Osteoblast (primary cell): ENCODE data around the gene AQP12A. TPM values are rescaled to one million over a fixed set of nuclear protein-coding genes. Genes with fewer than 3 reads are reported as not detected.
A peak's percentile ranks its signal among the peaks of the same experiment; 100 is the strongest.
"Not testable (repeated sequence)": the region's sequence is repeated elsewhere in the genome, so short reads cannot be mapped to it uniquely, and the experiment has no call there.

Experiments used
- DNase-seq: peaks from one replicate; pipeline ENCODE4 v3.0.0; 2011; ENCODE audit warnings: low spot score, mixed read lengths; ENCODE audit not compliant: insufficient read length; ENCODE audit errors: missing footprints
- H2AFZ ChIP-seq: 2 replicates; pipeline ENCODE4 v1.6.0; 2011; ENCODE audit warnings: mild to moderate bottlenecking, low read length
- H3K27ac ChIP-seq: 2 replicates; pipeline ENCODE4 v1.5.1; 2011; ENCODE audit warnings: mild to moderate bottlenecking, low read depth, low read length, moderate library complexity
- H3K27me3 ChIP-seq: 2 replicates; pipeline ENCODE4 v1.6.0; 2012; ENCODE audit warnings: mild to moderate bottlenecking, control low read depth, inconsistent platforms, low read length, moderate library complexity; ENCODE audit not compliant: insufficient read depth
- H3K36me3 ChIP-seq: 2 replicates; pipeline ENCODE4 v1.5.1; 2011; ENCODE audit warnings: mild to moderate bottlenecking, low read length, control low read depth, moderate library complexity; ENCODE audit not compliant: insufficient read depth
- H3K4me1 ChIP-seq: 2 replicates; pipeline ENCODE4 v1.5.1; 2011; ENCODE audit warnings: mild to moderate bottlenecking, low read length, control low read depth, moderate library complexity; ENCODE audit not compliant: insufficient read depth
- H3K4me2 ChIP-seq: 2 replicates; pipeline ENCODE4 v1.6.0; 2011; ENCODE audit warnings: mild to moderate bottlenecking, low read length; ENCODE audit not compliant: insufficient read depth
- H3K4me3 ChIP-seq: fragments of 200-600 bp; sonication (generic); 3 replicates; pipeline ENCODE4 v1.5.1; 2012; ENCODE audit warnings: mild to moderate bottlenecking, low read length, inconsistent platforms; ENCODE audit not compliant: insufficient read depth
- H3K79me2 ChIP-seq: 2 replicates; pipeline ENCODE4 v1.6.0; 2012; ENCODE audit warnings: mild to moderate bottlenecking, low read length, control low read depth, inconsistent platforms; ENCODE audit not compliant: insufficient read depth
- H3K9me3 ChIP-seq: 2 replicates; pipeline ENCODE4 v1.5.1; 2011; ENCODE audit warnings: low read depth, low read length, control low read depth
- H4K20me1 ChIP-seq: 2 replicates; pipeline ENCODE4 v1.6.0; 2012; ENCODE audit warnings: mild to moderate bottlenecking, low read length, control low read depth; ENCODE audit not compliant: insufficient read depth
- CTCF ChIP-seq: IDR thresholded peaks from 2 replicates; pipeline ENCODE4 v1.5.1; 2011; ENCODE audit warnings: mild to moderate bottlenecking, low read depth, low read length, moderate library complexity; ENCODE audit errors: extremely low read depth
- total RNA-seq: library from RNA; depleted of rRNA; stranded (reverse); fragments of >200 nt; gene quantifications from 2 replicates; pipeline ENCODE4 v1.2.3, GENCODE V29; 2012

The AQP12A gene
- total RNA-seq, 1 donor = not detected

GRCh38 chr2:240687045-240687740, 4.5 kb upstream of the AQP12A start:
- no peak for TF ChIP-seq CTCF
- H3K79me2 ChIP-seq = no peaks in the 10 kb centered on the region
- no peak overlapping the region for H3K4me3 ChIP-seq
- no peaks in the 10 kb centered on the region for H3K36me3 ChIP-seq
- H3K4me1 ChIP-seq = no peaks in the 10 kb centered on the region
- peak; percentile 84 for DNase-seq
- no peaks in the 10 kb centered on the region for H3K9me3 ChIP-seq
- H3K4me2 ChIP-seq = no peak overlapping the region
- peaks cover 16% of the 10 kb centered on the region for H3K27me3 ChIP-seq
- no peaks in the 10 kb centered on the region for H4K20me1 ChIP-seq
- H3K27ac ChIP-seq = no peak overlapping the region
- no peak overlapping the region for H2AFZ ChIP-seq

- no peak overlapping the region for H3K4me2 ChIP-seq
- H2AFZ ChIP-seq = no peak overlapping the region
- no peaks in the 10 kb centered on the region for H4K20me1 ChIP-seq
- peak; percentile 46 for DNase-seq
- H3K27ac ChIP-seq = no peak overlapping the region
- no peak for TF ChIP-seq CTCF
- peaks cover 16% of the 10 kb centered on the region for H3K27me3 ChIP-seq
- no peaks in the 10 kb centered on the region for H3K36me3 ChIP-seq
- H3K4me1 ChIP-seq = no peaks in the 10 kb centered on the region
- H3K79me2 ChIP-seq = no peaks in the 10 kb centered on the region
- no peak overlapping the region for H3K4me3 ChIP-seq
- no peaks in the 10 kb centered on the region for H3K9me3 ChIP-seq
These were observed 3.7 kb upstream of the AQP12A start for GRCh38 chr2:240687741-240688552.

- Histone ChIP-seq H4K20me1 (no peaks in the 10 kb centered on the region), H3K4me1 (no peaks in the 10 kb centered on the region), H3K4me2 (no peak overlapping the region), H3K4me3 (no peak overlapping the region), H3K27me3 (peaks cover 16% of the 10 kb centered on the region), H2AFZ (no peak overlapping the region), H3K9me3 (no peaks in the 10 kb centered on the region), H3K79me2 (no peaks in the 10 kb centered on the region), H3K27ac (no peak overlapping the region), H3K36me3 (no peaks in the 10 kb centered on the region)
- TF ChIP-seq CTCF = no peak
- peak; percentile 83 for DNase-seq
These were observed 3.1 kb upstream of the AQP12A start for GRCh38 chr2:240688553-240688919.

GRCh38 chr2:240689975-240690374, 1.7 kb upstream of the AQP12A start:
- Histone ChIP-seq H3K4me1 (no peaks in the 10 kb centered on the region), H3K79me2 (no peaks in the 10 kb centered on the region), H4K20me1 (no peaks in the 10 kb centered on the region), H3K4me2 (no peak overlapping the region), H3K27ac (no peak overlapping the region), H3K36me3 (no peaks in the 10 kb centered on the region), H2AFZ (no peak overlapping the region), H3K9me3 (no peaks in the 10 kb centered on the region), H3K4me3 (no peak overlapping the region), H3K27me3 (peaks cover 13% of the 10 kb centered on the region)
- TF ChIP-seq CTCF = no peak
- DNase-seq = peak; percentile 56

GRCh38 chr2:240690421-240691074, 1.1 kb upstream of the AQP12A start:
- H3K4me1 ChIP-seq, H3K4me2 ChIP-seq, H3K4me3 ChIP-seq, H3K27ac ChIP-seq, H3K79me2 ChIP-seq, H2AFZ ChIP-seq, H3K36me3 ChIP-seq, H3K9me3 ChIP-seq, H4K20me1 ChIP-seq: not testable (repeated sequence)
- peaks cover 13% of the 10 kb centered on the region for H3K27me3 ChIP-seq
- peak; percentile 22 for DNase-seq
